ENCODE data around the gene PNMA1. TPM values are rescaled to one million over a fixed set of nuclear protein-coding genes. Genes with fewer than 3 reads are reported as not detected.

The PNMA1 gene, protein sequence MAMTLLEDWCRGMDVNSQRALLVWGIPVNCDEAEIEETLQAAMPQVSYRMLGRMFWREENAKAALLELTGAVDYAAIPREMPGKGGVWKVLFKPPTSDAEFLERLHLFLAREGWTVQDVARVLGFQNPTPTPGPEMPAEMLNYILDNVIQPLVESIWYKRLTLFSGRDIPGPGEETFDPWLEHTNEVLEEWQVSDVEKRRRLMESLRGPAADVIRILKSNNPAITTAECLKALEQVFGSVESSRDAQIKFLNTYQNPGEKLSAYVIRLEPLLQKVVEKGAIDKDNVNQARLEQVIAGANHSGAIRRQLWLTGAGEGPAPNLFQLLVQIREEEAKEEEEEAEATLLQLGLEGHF
- total RNA-seq (10 to 100 TPM; 40.0 to 43.4 TPM), polyA plus RNA-seq (10 to 100 TPM; 31.6 to 37.2 (median 37.2) TPM), total RNA-seq (40.5 to 78.7 (median 69.1) reads per million in 6 experiments)

- Mint-ChIP-seq H3K27ac (peak within 1 kb of the TSS; percentile 93 to 99 (median 96)), H3K4me3 (peak within 1 kb of the TSS; percentile 88 to 98 (median 94)), H3K36me3 (peaks cover 0 to 33% (median 0%) of the 10 kb centered on the region in 3 donors), H3K27me3 (no peaks in the 10 kb centered on the region), H3K9me3 (no peaks in the 10 kb centered on the region), H3K4me1 (peaks cover 25 to 34% (median 28%) of the 10 kb centered on the region in 4 donors)
- ATAC-seq (peak; percentile 75 to 77), DNase-seq (peak; percentile 79 to 93 (median 87))
- POLR2A ChIA-PET = interaction anchor here (0.6 to 4.7 kb wide), 9 partner anchors 28 to 148 kb away, joined by 3 to 35 read pairs (median 6); partner anchors contain the start of gene DNAL1
Measured at GRCh38 chr14:73713803-73714655, at the start of gene PNMA1. TSS of gene PNMA1 (minus strand) at chr14:73714384. CDS start at chr14:73713639, 745 bp downstream.

GRCh38 chr14:73763396-73763795 lies 49.2 kb upstream of the PNMA1 start:
- peaks cover 39 to 77% (median 68%) of the 10 kb centered on the region in 4 donors for H3K4me1 Mint-ChIP-seq
- POLR2A ChIA-PET = interaction anchor here (1.4 to 14.3 kb wide), 3 partner anchors 22 to 35 kb away, joined by 3 to 387 read pairs (median 14); no protein-coding TSS in a partner anchor
- peak overlapping the region; percentile 43 to 99 (median 97) for H3K27ac Mint-ChIP-seq
- no peaks in the 10 kb centered on the region for H3K9me3 Mint-ChIP-seq
- no peaks in the 10 kb centered on the region for H3K27me3 Mint-ChIP-seq
- peaks cover 0 to 3% (median 0%) of the 10 kb centered on the region in 3 donors for H3K36me3 Mint-ChIP-seq
- ATAC-seq = no peak
- no peak for DNase-seq
- peak overlapping the region in 3 of 10 donors; percentile 4 to 41 (median 15) for H3K4me3 Mint-ChIP-seq

GRCh38 chr14:73762375-73762822 lies 48.2 kb upstream of the PNMA1 start:
- Mint-ChIP-seq H3K4me3 (peak overlapping the region in 7 of 10 donors; percentile 26 to 84 (median 57)), H3K4me1 (peaks cover 45 to 82% (median 76%) of the 10 kb centered on the region in 4 donors), H3K27ac (peak overlapping the region; percentile 85 to 99 (median 97)), H3K9me3 (no peaks in the 10 kb centered on the region), H3K36me3 (peaks cover 0 to 3% (median 0%) of the 10 kb centered on the region in 3 donors), H3K27me3 (no peaks in the 10 kb centered on the region)
- no peak for ATAC-seq
- POLR2A ChIA-PET = interaction anchor here (0.7 to 14.3 kb wide), 4 partner anchors 12 to 34 kb away, joined by 3 to 387 read pairs (median 74); no protein-coding TSS in a partner anchor
- DNase-seq = no peak

DNA sequence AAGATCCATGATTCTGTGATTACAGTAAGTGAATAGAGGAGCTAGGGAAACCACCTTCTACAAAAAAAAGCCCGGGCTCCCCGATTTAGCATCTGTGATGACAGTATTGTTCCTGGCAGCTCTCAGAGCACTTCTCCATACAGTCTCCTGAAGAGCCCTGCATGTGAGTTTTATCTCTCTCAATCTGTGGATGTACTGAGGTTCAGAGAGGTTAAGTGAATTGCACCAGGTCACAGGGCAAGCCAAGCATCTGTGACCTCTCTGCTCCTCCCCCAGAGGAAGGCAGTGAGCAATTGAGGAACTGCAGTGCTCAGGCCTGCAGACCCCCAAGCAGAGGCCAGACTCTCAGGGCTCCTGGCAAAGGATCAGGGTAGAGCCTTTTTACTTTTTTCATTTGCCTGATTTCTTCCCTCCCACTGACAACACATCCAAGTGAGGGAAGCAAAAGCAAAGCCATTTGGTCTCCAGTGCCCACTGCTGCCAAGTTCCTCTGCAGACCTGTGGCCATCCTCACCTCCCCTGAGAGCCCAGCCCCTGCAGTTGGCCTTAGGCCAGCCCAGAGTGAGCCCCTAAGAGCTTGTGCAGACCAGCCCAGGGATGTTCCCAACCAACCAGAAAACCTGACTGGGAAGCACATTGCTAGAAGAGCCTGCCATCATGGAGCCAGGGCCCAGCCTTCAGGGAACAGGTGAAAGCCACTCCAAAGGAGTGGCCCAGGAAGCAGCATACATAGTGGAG lies 47.6 kb upstream of the PNMA1 start:
- Mint-ChIP-seq H3K4me3 (peak overlapping the region in 9 of 10 donors; percentile 28 to 90 (median 66)), H3K4me1 (peaks cover 46 to 82% (median 79%) of the 10 kb centered on the region in 4 donors)

GRCh38 chr14:73760598-73761586 lies 46.7 kb upstream of the PNMA1 start:
- H3K36me3 Mint-ChIP-seq = peaks cover 0 to under 1% (median 0%) of the 10 kb centered on the region in 3 donors
- no peak for ATAC-seq
- no peaks in the 10 kb centered on the region for H3K27me3 Mint-ChIP-seq
- no peaks in the 10 kb centered on the region for H3K9me3 Mint-ChIP-seq
- H3K4me1 Mint-ChIP-seq = peaks cover 50 to 84% (median 80%) of the 10 kb centered on the region in 4 donors
- POLR2A ChIA-PET = interaction anchor here (0.6 to 14.3 kb wide), 18 partner anchors 8 to 1113 kb away, joined by 3 to 387 read pairs (median 12); partner anchors contain the start of genes ACOT6, NUMB, PNMA1 and PTGR2
- DNase-seq = no peak
- H3K4me3 Mint-ChIP-seq = peak overlapping the region; percentile 82 to 92 (median 90)
- H3K27ac Mint-ChIP-seq = peak overlapping the region; percentile 95 to 99 (median 98)

More for the DNA sequence above, 47.6 kb upstream of the PNMA1 start:
- no peaks in the 10 kb centered on the region for H3K9me3 Mint-ChIP-seq
- ATAC-seq = no peak
- H3K27ac Mint-ChIP-seq = peak overlapping the region; percentile 85 to 99 (median 97)
- DNase-seq = no peak
- peaks cover 0 to 3% (median 0%) of the 10 kb centered on the region in 3 donors for H3K36me3 Mint-ChIP-seq
- no peaks in the 10 kb centered on the region for H3K27me3 Mint-ChIP-seq
- POLR2A ChIA-PET = interaction anchor here (1.4 to 14.3 kb wide), 3 partner anchors 13 to 33 kb away, joined by 3 to 387 read pairs (median 145); no protein-coding TSS in a partner anchor

- H3K36me3 Mint-ChIP-seq = no peaks in the 10 kb centered on the region
- no peaks in the 10 kb centered on the region for H3K27me3 Mint-ChIP-seq
- POLR2A ChIA-PET = interaction anchor here (0.6 to 14.3 kb wide), 23 partner anchors 9 to 1114 kb away, joined by 3 to 387 read pairs (median 10); partner anchors contain the start of genes ACOT6, NUMB, PNMA1 and PTGR2
- H3K4me1 Mint-ChIP-seq = peaks cover 50 to 84% (median 80%) of the 10 kb centered on the region in 4 donors
- no peaks in the 10 kb centered on the region for H3K9me3 Mint-ChIP-seq
- DNase-seq (peak; percentile 94 to 98 (median 96)), ATAC-seq (peak; percentile 80 to 85)
- peak overlapping the region; percentile 95 to 99 (median 98) for H3K27ac Mint-ChIP-seq
- peak overlapping the region; percentile 82 to 92 (median 90) for H3K4me3 Mint-ChIP-seq
Measured at GRCh38 chr14:73759714-73760597, 45.8 kb upstream of the PNMA1 start.

GRCh38 chr14:73759183-73759713 lies 45.1 kb upstream of the PNMA1 start:
- ATAC-seq (peak in 1 of 2 donors; percentile 7), DNase-seq (peak in 9 of 10 donors; percentile 43 to 71 (median 55))
- Mint-ChIP-seq H3K9me3 (no peaks in the 10 kb centered on the region), H3K4me3 (peak overlapping the region; percentile 78 to 92 (median 86)), H3K27me3 (no peaks in the 10 kb centered on the region), H3K4me1 (peaks cover 52 to 86% (median 84%) of the 10 kb centered on the region in 4 donors), H3K36me3 (no peaks in the 10 kb centered on the region), H3K27ac (peak overlapping the region; percentile 65 to 99 (median 91))
- POLR2A ChIA-PET = interaction anchor here (0.6 to 14.3 kb wide), 19 partner anchors 9 to 673 kb away, joined by 3 to 387 read pairs (median 13); partner anchors contain the start of genes ACOT6, COQ6, FAM161B and NUMB

- DNase-seq (peak; percentile 59 to 86 (median 68)), ATAC-seq (peak; percentile 18 to 19)
- Mint-ChIP-seq H3K4me1 (peaks cover 57 to 88% (median 85%) of the 10 kb centered on the region in 4 donors), H3K4me3 (peak overlapping the region; percentile 80 to 94 (median 90)), H3K27ac (peak overlapping the region; percentile 82 to 99 (median 96)), H3K9me3 (no peaks in the 10 kb centered on the region), H3K27me3 (no peaks in the 10 kb centered on the region), H3K36me3 (no peaks in the 10 kb centered on the region)
- POLR2A ChIA-PET = interaction anchor here (0.6 to 14.3 kb wide), 15 partner anchors 9 to 673 kb away, joined by 3 to 387 read pairs (median 19); partner anchors contain the start of genes COQ6, FAM161B, PNMA1 and PTGR2
Measured at GRCh38 chr14:73758392-73759182, 44.4 kb upstream of the PNMA1 start.

Measured in naive thymus-derived CD8-positive, alpha-beta T cell (primary cell).